CD14-positive monocyte (primary cell): ENCODE data around the gene C16orf95. TPM values are rescaled to one million over a fixed set of nuclear protein-coding genes. Genes with fewer than 3 reads are reported as not detected.

Experiments used
- DNase-seq, 3 donors: peaks; one replicate each; pipeline ENCODE4 v3.0.0-alpha.2; 2011 to 2022
- H2AFZ ChIP-seq: 2 replicates; pipeline ENCODE4 v1.6.0; 2012; ENCODE audit warnings: mild to moderate bottlenecking, low read depth, low read length, inconsistent platforms; ENCODE audit not compliant: insufficient read depth, poor library complexity, severe bottlenecking
- H3K27ac ChIP-seq, 2 donors: 1 replicate in 1 of 2; 2 replicates in 1 of 2; pipeline ENCODE4 v1.5.1; 2012 to 2013; ENCODE audit warnings: low read length in 2 of 2, control low read depth in 1 of 2, inconsistent platforms in 1 of 2, low read depth in 1 of 2, mild to moderate bottlenecking in 1 of 2
- H3K27me3 ChIP-seq, 2 donors: one replicate each; pipeline versions ENCODE4 v1.6.0 to v1.6.1; 2011 to 2013; ENCODE audit warnings: low read length in 2 of 2; ENCODE audit not compliant: control insufficient read depth in 2 of 2, insufficient read depth in 2 of 2
- H3K36me3 ChIP-seq, 2 donors: replicated peaks in 1 of 2; 1 replicate in 1 of 2; 2 replicates in 1 of 2; pipeline versions ENCODE4 v1.5.1 to v1.6.1; 2012 to 2013; ENCODE audit warnings: low read length in 2 of 2, control low read depth in 1 of 2, inconsistent platforms in 1 of 2, mild to moderate bottlenecking in 1 of 2; ENCODE audit not compliant: insufficient read depth in 2 of 2, control insufficient read depth in 1 of 2
- H3K4me1 ChIP-seq, 2 donors: 1 replicate in 1 of 2; 2 replicates in 1 of 2; pipeline versions ENCODE4 v1.5.1 to v1.6.1; 2012 to 2013; ENCODE audit warnings: low read length in 2 of 2, control low read depth in 1 of 2, inconsistent platforms in 1 of 2, mild to moderate bottlenecking in 1 of 2, moderate library complexity in 1 of 2; ENCODE audit not compliant: insufficient read depth in 2 of 2, control insufficient read depth in 1 of 2
- H3K4me2 ChIP-seq: replicated peaks from 2 replicates; pipeline ENCODE3; 2012; ENCODE audit warnings: low read length, moderate library complexity, mild to moderate bottlenecking; ENCODE audit not compliant: poor library complexity, severe bottlenecking; ENCODE audit errors: extremely low read depth
- H3K4me3 ChIP-seq, 3 experiments: fragments of 200-600 bp in 1 of 3; sonication (generic) in 1 of 3; replicated peaks in 1 of 3; 1 replicate in 2 of 3; 2 replicates in 1 of 3; pipeline ENCODE4 v1.5.1; 2011 to 2013; ENCODE audit warnings: low read length in 3 of 3, mild to moderate bottlenecking in 3 of 3, control low read depth in 2 of 3, low read depth in 2 of 3, inconsistent platforms in 1 of 3, moderate library complexity in 1 of 3
- H3K79me2 ChIP-seq: 2 replicates; pipeline ENCODE4 v1.6.0; 2012; ENCODE audit warnings: mild to moderate bottlenecking, control low read depth, inconsistent platforms, low read length, moderate library complexity; ENCODE audit not compliant: insufficient read depth
- H3K9ac ChIP-seq: 2 replicates; pipeline ENCODE4 v1.6.0; 2017; ENCODE audit warnings: low read length, mild to moderate bottlenecking; ENCODE audit not compliant: insufficient read depth, poor library complexity, severe bottlenecking
- H3K9me3 ChIP-seq, 2 donors: replicated peaks in 1 of 2; 1 replicate in 1 of 2; 2 replicates in 1 of 2; pipeline versions ENCODE4 v1.5.1 to v1.6.1; 2012 to 2013; ENCODE audit warnings: low read length in 2 of 2, control low read depth in 1 of 2; ENCODE audit not compliant: control insufficient read depth in 1 of 2, insufficient read depth in 1 of 2
- H4K20me1 ChIP-seq: 2 replicates; pipeline ENCODE4 v1.6.0; 2012; ENCODE audit warnings: mild to moderate bottlenecking, low read length, control low read depth, moderate library complexity; ENCODE audit not compliant: insufficient read depth
- H3K27ac Mint-ChIP-seq, 7 donors: one replicate each; pipeline ENCODE4 v1.8.0; 2020; ENCODE audit warnings: mild to moderate bottlenecking in 7 of 7, mixed read lengths in 7 of 7, moderate library complexity in 6 of 7, inconsistent platforms in 2 of 7
- H3K27me3 Mint-ChIP-seq, 3 donors: one replicate each; pipeline ENCODE4 v1.8.0; 2021 to 2022; ENCODE audit warnings: low read depth in 3 of 3, mild to moderate bottlenecking in 3 of 3, mixed read lengths in 3 of 3, moderate library complexity in 3 of 3, inconsistent platforms in 1 of 3
- H3K36me3 Mint-ChIP-seq, 2 donors: one replicate each; pipeline ENCODE4 v1.8.0; 2020; ENCODE audit warnings: mixed read lengths in 2 of 2, inconsistent platforms in 1 of 2, mild to moderate bottlenecking in 1 of 2
- H3K4me1 Mint-ChIP-seq: one replicate; pipeline ENCODE4 v1.8.0; 2020; ENCODE audit warnings: mild to moderate bottlenecking, mixed read lengths
- H3K4me3 Mint-ChIP-seq, 2 donors: one replicate each; pipeline ENCODE4 v1.8.0; 2020; ENCODE audit warnings: mild to moderate bottlenecking in 2 of 2, mixed read lengths in 2 of 2, moderate library complexity in 1 of 2
- H3K9me3 Mint-ChIP-seq, 7 donors: one replicate each; pipeline ENCODE4 v1.8.0; 2020 to 2022; ENCODE audit warnings: mixed read lengths in 7 of 7, mild to moderate bottlenecking in 6 of 7, moderate library complexity in 6 of 7, inconsistent platforms in 2 of 7
- WGBS: methylation state at CpG from one replicate; pipeline ENCODE4 v1.1.5; 2013; ENCODE audit warnings: missing lambda C conversion rate; ENCODE audit not compliant: insufficient coverage; 5-methylcytosine and 5-hydroxymethylcytosine counted together
- intact Hi-C, 2 donors: fragments of 100-400 bp; cut with micrococcal nuclease; formaldehyde crosslinking; loops; one replicate each; pipeline versions ENCODE4 v1.15.0 to v1.15.1; 2023
- polyA plus RNA-seq, 3 donors: library from polyadenylated mRNA; depleted of rRNA in 1 of 3; unstranded in 2 of 3; stranded (reverse) in 1 of 3; fragments of 300-500 nt in 2 of 3; fragments of >200 nt in 1 of 3; fragmentation: Illumina TruSeq in 2 of 3; gene quantifications; 1 replicate in 2 of 3; 2 replicates in 1 of 3; pipeline ENCODE4 v1.2.3, GENCODE V29; 2012 to 2021
- TF ChIP-seq, protein P1 (sequence below): fragments of 200-600 bp; IDR thresholded peaks from one replicate; pipeline ENCODE4 v1.8.0; 2022; ENCODE audit warnings: antibody characterized with exemption, mild to moderate bottlenecking

C16orf95 gene
- polyA plus RNA-seq, 3 donors, result 0.89 to 1.9 (median 1.7) TPM

DNA sequence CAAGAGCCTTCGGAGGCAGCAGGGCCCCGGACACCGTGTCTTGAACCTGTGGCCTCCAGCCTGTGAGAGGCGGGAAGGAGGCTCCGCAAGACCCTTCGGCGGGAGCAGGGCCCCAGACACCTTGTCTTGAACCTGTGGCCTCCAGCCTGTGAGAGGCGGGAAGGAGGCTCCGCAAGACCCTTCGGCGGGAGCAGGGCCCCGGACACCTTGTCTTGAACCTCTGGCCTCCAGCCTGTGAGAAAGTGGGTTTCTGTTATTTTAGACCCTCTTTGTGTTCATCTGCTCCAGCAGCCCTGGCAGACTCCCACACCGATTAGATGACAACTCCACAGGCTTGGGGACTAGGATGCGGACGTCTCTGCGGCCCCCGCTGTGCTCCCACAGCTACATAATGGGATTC lies 36.4 kb upstream of the C16orf95 start:
- no peak overlapping the region for H3K4me3 Mint-ChIP-seq
- H3K79me2 ChIP-seq, result no peaks in the 10 kb centered on the region
- no peaks in the 10 kb centered on the region for H3K27me3 ChIP-seq
- H3K4me2 ChIP-seq, result no peak overlapping the region
- no peaks in the 10 kb centered on the region for H3K4me1 ChIP-seq
- no peak for DNase-seq
- H3K36me3 Mint-ChIP-seq, result peaks cover 18 to 25% of the 10 kb centered on the region in 2 donors
- no peaks in the 10 kb centered on the region for H3K4me1 Mint-ChIP-seq
- H3K36me3 ChIP-seq, result peaks cover 2 to 8% of the 10 kb centered on the region in 2 donors
- no peaks in the 10 kb centered on the region for H3K9me3 ChIP-seq
- no peak overlapping the region for H3K27ac Mint-ChIP-seq
- 100% methylated on average over 5 of the region's 17 CpGs for whole genome bisulfite sequencing
- H3K27me3 Mint-ChIP-seq, result peaks cover 0 to 20% (median 5%) of the 10 kb centered on the region in 3 donors
- no peak overlapping the region for H2AFZ ChIP-seq
- H3K9ac ChIP-seq, result no peak overlapping the region
- intact Hi-C loops, result no loop called here
- H3K27ac ChIP-seq, result no peak overlapping the region
- no peaks in the 10 kb centered on the region for H4K20me1 ChIP-seq
- H3K4me3 ChIP-seq, result no peak overlapping the region
- TF ChIP-seq, protein P1, sequence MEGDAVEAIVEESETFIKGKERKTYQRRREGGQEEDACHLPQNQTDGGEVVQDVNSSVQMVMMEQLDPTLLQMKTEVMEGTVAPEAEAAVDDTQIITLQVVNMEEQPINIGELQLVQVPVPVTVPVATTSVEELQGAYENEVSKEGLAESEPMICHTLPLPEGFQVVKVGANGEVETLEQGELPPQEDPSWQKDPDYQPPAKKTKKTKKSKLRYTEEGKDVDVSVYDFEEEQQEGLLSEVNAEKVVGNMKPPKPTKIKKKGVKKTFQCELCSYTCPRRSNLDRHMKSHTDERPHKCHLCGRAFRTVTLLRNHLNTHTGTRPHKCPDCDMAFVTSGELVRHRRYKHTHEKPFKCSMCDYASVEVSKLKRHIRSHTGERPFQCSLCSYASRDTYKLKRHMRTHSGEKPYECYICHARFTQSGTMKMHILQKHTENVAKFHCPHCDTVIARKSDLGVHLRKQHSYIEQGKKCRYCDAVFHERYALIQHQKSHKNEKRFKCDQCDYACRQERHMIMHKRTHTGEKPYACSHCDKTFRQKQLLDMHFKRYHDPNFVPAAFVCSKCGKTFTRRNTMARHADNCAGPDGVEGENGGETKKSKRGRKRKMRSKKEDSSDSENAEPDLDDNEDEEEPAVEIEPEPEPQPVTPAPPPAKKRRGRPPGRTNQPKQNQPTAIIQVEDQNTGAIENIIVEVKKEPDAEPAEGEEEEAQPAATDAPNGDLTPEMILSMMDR, result no peak
- H3K9me3 Mint-ChIP-seq, result peaks cover 0 to 3% (median 0%) of the 10 kb centered on the region in 7 donors

DNA sequence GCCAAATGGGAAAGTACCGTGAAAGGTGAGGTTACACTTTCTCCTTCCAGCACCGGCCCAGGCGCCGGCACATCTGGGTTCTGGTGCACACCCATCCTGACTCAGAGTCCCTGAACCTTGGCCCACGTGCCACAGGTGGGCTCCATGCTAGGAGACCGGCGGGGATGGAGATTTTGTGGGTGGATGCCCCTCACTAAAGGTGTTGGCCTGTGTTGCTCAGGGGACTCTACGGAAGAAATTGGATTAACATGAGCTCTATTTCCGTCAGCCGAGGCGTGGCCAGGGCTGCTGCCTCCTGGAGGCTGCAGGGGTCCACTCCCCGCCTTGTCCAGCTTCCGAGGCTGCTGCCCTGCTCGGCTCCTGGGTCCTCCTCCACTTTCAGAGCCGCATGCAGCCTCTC lies 35.6 kb upstream of the C16orf95 start:
- Histone ChIP-seq H3K9ac (no peak overlapping the region), H3K9me3 (no peaks in the 10 kb centered on the region), H2AFZ (no peak overlapping the region), H4K20me1 (no peaks in the 10 kb centered on the region), H3K27me3 (no peaks in the 10 kb centered on the region), H3K4me2 (no peak overlapping the region), H3K27ac (no peak overlapping the region), H3K4me1 (no peaks in the 10 kb centered on the region), H3K4me3 (no peak overlapping the region), H3K79me2 (no peaks in the 10 kb centered on the region), H3K36me3 (peaks cover 0 to under 1% of the 10 kb centered on the region in 2 donors)
- TF ChIP-seq, protein P1, result no peak
- peaks cover 0 to 3% (median 0%) of the 10 kb centered on the region in 7 donors for H3K9me3 Mint-ChIP-seq
- H3K4me3 Mint-ChIP-seq, result no peak overlapping the region
- 94% methylated on average over 12 of the region's 15 CpGs for WGBS
- intact Hi-C loops, result no loop called here
- DNase-seq, result no peak
- H3K4me1 Mint-ChIP-seq, result no peaks in the 10 kb centered on the region
- peaks cover 10 to 17% of the 10 kb centered on the region in 2 donors for H3K36me3 Mint-ChIP-seq
- H3K27me3 Mint-ChIP-seq, result peaks cover 0 to 18% (median 4%) of the 10 kb centered on the region in 3 donors
- H3K27ac Mint-ChIP-seq, result no peak overlapping the region
